RWPE1 (cell line): ENCODE measurements around the gene RGPD5.
A peak's percentile ranks its signal among the peaks of the same experiment; 100 is the strongest.
"Not testable (repeated sequence)": the region's sequence is repeated elsewhere in the genome, so short reads cannot be mapped to it uniquely, and the experiment has no call there.

ENCODE experiments used
- CTCF ChIA-PET: fragments of 350-600 bp; sonication (Branson Sonifier 250); formaldehyde crosslinking; extraction: SDS; loops from one replicate; lab custom pipeline; 2021; lab: Yijun Ruan, JAX
- POLR2A ChIA-PET: fragments of 400-600 bp; formaldehyde crosslinking; extraction: SDS; loops from one replicate; lab custom pipeline; 2020; ENCODE audit warnings: antibody characterized with exemption; ENCODE audit not compliant: low non-redundant PET; lab: Yijun Ruan, JAX
- DNase-seq: peaks from one replicate; pipeline ENCODE4 v3.0.0; 2012; ENCODE audit warnings: low spot score
- H3K27ac ChIP-seq: fragments of 450-650 bp; 2 replicates; pipeline ENCODE4 v1.5.1; 2017

RGPD5 gene

DNA sequence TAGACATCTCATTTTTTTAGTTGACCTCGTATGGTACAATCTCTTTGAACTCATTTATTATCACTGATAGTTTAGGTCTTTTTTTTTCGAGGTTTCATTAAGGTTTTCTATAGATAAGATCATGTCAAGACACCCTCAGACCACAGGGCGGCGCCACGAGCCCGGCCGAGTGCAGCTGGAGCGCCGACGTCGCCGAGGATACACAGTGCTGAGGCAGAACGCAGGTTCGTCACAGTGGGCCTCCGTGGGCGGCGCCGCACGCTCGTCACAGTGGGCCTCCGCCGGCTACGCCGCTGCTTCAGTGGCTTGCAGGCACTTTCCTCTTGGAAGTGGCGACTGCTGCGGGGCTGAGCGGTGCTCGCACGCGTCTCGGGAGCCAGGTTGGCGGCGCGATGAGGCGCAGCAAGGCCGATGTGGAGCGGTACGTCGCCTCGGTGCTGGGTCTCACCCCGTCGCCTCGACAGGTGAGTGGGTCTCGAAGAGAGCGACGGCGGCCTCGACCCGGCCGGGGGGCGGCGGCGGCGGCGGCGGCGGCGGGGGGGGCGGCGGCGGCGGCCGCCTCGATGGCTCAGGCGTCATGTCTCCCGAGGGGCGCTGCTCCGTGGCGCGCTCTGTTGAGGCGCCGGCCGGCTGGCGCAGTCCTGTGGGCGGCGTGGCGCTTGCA is at the start of gene RGPD5:
RGPD5 (plus strand) TSS at position 232 of the 664 bp plus-strand sequence; CDS start at position 393, 161 bp downstream.
- DNase-seq, CTCF ChIA-PET: not testable (repeated sequence)

DNA sequence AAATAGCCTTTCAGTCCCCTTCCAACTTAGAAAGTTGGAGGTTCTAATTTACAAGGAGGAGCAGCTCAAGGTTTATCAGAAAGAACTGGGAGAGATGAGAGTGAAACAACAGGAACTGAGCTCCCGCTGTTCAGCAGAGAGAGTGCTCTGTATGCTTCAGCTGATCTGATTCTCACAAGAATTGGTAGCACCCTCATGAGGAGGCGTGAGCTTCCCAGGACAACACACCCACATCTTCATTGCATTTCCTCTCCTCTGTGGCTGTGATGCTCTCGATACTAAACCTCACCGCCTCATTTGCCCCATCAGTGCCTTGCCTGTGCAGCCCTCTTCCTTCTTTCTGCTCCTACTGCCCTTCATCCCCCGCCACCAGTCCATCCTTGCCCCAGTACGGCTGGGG is 42.5 kb upstream of the RGPD5 start:
- POLR2A ChIA-PET, DNase-seq, CTCF ChIA-PET, H3K27ac ChIP-seq: not testable (repeated sequence)

More for the DNA sequence above, at the start of gene RGPD5:
- peak within 1 kb of the TSS; percentile 59 for H3K27ac ChIP-seq
- POLR2A ChIA-PET = not testable (repeated sequence)

DNA sequence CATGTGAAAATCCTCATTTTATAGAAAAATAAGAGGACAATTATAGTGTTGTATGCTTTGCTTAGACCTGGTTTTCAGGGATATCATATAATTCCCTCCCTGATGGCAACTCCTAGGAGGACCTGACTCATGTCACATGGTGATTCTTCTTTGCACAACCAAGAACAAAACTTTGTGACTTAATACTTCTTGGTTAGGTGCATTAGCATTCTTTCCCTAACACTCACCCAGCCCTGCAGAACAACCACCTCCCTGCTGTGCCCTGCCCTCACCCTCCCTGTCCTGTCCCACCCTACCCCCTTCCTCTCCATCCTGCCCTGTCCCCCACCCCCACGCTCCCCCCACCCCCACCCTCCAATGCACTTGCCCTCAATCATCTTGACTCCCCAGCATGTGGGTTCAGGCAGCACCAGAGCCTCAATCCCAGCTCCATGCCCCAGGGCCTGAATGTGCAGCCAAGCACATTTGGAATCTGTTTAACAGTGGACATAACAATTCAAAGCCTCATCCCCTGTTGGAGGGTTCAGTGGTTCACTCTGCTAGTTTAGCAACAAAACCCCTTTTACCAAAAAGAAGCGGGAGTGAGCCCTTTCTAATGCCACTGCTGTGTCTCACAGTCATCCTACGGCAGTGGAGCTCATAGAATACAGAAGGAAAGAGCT is 36.8 kb upstream of the RGPD5 start:
- CTCF ChIA-PET, DNase-seq, POLR2A ChIA-PET, H3K27ac ChIP-seq: not testable (repeated sequence)

DNA sequence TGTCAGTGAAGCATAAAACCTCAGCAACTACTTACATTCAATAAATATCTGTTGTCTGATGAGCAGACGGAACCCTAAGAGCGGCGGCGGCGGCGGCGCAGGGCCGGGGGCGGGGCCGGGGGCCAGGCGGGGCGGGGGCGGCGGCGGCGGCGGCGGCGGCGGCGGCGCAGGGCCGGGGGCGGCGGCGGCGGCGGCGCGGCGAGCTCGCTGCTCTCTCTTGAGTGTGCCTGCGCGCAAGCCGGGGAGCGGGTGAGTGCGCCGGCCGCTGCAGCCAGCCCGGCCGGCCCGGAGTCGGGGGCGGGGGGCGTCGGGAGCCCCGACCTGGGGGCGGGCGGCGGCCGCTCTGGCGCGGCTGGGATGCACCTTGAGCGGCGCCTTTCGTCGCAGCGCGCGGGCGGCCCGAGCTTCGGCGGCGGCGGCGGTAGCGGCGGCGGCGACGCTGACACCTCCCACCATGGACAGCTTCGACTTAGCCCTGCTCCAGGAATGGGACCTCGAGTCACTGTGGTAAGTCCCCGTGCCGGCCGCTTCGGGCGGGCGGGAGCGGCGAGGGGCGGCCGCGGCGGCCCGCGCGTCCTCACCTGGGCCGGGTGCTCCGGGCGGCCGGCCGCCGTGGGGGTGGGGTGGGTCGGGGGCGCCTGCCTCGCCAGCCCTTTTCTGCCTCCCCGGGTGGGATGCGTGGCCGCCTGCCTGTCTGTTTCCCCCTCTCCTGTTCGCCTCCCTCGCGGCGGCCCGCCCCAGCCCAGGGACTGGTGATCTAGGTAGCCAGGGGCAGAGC is 33.7 kb upstream of the RGPD5 start:
- H3K27ac ChIP-seq, CTCF ChIA-PET, DNase-seq, POLR2A ChIA-PET: not testable (repeated sequence)

DNA sequence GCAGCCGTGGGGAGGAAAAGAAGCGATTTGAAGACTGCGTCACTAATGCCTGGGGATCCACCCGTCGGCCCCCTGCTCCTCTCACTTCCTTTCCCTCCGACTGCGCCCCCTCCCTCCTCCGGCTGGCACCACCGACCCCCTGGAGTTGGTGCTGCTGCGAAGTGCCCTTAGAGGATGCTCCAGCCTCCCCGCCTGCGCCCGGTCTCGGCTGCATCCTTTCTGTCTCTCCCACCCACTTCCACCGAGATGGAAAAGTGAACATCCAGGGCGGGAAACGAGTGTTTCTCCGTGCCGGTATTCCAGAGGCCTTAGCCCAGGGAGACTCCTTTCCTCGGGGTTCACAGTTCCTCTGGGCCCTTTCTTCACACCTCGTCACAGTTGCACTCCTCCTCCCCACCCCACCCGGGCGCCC is 33.1 kb upstream of the RGPD5 start:
- CTCF ChIA-PET, DNase-seq, H3K27ac ChIP-seq, POLR2A ChIA-PET: not testable (repeated sequence)

DNA sequence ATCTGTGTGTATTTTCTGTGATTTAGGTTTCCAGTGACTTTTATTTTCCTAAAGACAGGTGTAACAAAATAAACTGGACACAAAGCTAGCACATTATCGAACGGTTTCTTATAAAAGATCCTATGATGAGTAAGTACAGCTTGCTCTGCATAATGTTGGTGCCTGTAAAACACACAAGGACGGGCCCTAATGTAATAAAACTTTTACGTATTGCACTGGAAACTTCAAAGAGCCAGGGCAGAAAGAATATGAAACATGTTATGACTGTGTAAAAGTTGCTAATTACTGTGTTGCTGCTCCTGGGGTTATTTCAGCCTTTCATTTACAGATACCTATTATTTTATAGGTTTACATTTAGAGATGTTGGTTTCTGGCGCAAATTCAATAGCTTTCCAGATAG is 32.1 kb upstream of the RGPD5 start:
- CTCF ChIA-PET, POLR2A ChIA-PET, H3K27ac ChIP-seq, DNase-seq: not testable (repeated sequence)

DNA sequence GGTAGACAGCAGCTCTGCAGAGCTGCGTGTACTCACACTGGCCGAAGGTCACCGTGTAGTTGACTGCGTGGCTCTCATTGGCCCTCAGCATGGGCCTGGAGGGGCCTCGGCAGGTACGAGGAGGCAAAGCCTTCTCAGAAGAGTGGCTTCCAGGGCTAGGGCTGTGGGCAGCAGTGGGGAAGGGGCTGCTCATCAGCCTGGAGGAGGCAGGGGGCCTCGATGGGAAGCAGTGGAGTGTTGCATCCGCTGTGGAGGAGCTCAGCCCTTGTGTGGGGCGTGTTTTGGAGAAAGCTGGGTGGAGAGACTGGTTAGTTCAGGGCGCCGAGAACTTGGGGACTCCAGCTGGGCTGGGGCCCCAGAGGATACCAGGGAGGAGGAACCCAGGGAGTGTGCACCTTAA is 28.0 kb upstream of the RGPD5 start:
- H3K27ac ChIP-seq, DNase-seq, CTCF ChIA-PET, POLR2A ChIA-PET: not testable (repeated sequence)

DNA sequence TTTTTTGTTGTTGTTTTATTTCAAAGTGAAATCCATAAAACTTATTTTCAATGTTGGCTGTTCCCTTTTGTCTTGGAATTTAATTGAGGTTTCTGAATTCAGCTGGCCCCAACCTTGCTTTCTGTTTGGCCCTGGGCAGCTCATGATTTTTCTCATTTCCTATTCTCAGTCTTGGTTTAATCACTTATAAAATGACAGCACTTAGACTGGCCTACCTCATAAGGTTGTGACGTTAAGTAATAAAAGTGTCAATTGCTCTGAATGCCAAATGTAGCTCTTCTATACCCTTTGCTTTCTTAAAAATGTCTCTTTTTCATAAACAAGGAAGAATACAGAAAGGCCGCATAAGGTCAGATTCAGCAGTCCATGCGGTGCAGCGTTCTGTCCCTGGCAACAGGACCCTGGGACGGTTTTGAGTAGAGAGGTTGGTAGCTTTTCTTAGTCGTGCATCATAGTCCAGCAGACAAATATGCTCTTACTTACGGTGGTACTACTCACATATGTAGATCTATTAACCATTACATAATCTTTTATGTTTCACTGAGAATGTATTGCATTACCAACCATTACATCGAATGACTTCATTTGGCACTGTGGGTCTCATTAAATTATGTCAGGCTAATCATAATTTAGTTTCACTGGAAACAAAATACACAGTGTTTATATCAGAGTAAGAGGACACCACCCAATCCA is 27.1 kb upstream of the RGPD5 start:
- DNase-seq, POLR2A ChIA-PET, H3K27ac ChIP-seq, CTCF ChIA-PET: not testable (repeated sequence)

DNA sequence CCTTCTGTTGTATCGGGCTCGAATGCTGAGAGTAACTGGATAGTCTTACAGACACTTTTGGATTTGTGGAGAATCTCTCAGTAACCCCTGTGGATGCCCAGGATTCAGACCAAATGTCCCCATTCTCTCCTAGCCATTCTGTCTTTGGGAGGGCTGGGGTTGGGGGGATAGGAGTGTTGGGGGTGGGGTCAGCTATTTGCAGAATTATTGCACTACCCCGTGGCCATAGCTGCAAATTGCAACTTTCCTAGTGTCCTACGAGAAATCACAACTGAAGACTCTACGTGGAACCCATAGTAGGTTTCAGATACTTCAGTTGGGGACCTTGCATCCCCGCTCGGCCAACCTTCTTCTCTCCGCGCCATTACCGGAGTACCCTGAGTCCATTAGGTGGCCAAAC is 25.2 kb upstream of the RGPD5 start:
- POLR2A ChIA-PET, CTCF ChIA-PET, H3K27ac ChIP-seq, DNase-seq: not testable (repeated sequence)

DNA sequence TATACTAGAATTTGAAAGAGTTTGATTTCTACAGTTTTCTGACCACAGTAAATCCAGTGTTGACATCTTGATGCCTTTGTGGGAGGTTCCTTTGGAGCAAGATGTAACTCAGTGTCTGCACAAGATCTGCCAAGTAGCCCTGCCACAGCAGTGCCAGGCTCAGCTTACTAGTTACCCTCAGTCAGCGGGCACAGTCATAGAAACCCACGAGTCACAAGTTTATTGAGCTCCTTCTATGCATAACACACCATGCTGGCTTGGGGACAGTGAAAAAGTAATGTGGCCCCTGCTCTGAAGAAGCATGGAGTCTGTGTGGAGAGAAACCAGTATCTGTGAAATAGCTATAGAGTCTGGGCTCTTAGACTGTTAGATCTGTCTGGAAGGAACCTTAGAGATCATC is 15.0 kb upstream of the RGPD5 start:
- H3K27ac ChIP-seq, CTCF ChIA-PET, POLR2A ChIA-PET, DNase-seq: not testable (repeated sequence)

DNA sequence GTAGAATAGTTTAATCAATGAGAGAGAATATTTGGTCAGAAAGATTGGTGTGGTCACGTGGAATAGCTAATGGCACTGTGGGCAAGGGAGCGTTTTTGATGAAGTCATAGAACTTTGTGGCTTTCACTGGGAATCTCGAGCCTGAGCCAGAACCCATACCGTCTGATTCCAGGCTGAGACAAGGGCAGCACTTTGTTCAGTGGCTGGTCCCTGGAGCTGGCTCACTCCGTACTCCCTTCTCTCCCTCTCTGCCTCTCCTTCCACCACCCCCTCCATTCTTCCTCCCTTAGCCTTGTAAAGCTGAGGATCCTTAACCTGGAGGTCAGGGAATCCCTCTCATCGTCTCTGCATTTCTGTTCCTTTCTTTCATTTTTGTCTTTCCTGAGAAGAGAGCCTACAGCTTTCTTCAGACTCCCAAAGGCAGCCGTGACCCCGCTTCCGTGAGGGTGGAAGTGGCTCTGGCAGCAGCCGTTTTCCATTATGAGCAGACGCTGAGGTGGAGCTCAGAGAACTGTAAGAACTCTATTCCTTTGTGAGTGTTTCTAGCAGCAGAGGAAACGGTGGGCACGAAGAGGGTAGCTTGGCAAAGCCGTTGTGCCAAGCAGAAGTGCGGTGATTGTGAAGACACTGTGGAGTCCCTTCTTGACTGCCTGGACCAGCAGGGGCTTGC is 12.8 kb upstream of the RGPD5 start:
- H3K27ac ChIP-seq, POLR2A ChIA-PET, CTCF ChIA-PET, DNase-seq: not testable (repeated sequence)

DNA sequence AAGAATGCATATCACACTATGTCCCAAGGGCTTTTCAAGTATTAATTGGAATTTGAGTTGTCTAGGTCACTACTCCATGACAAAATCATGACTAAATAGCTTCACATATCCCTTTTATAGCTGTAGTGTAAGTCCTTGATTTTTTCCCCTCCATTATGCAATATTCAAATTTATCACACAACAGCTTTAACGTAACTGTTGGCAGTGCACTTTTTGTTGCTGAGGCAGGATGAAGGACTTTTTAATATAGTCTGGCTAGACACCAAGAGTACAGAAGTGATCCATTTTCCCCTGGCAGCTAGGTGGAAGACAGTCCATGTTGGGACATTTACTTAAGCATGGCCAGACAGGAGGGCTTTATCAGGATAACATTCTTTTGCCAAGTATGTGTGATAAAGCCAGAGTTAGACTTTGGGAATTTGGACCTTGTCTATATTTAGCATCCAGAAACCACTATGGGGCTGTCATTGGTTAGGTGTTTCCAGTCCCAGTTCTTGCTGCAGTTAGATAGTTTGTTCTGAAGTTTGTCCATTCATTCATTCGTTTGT is 11.6 kb upstream of the RGPD5 start:
- DNase-seq, CTCF ChIA-PET, H3K27ac ChIP-seq, POLR2A ChIA-PET: not testable (repeated sequence)

DNA sequence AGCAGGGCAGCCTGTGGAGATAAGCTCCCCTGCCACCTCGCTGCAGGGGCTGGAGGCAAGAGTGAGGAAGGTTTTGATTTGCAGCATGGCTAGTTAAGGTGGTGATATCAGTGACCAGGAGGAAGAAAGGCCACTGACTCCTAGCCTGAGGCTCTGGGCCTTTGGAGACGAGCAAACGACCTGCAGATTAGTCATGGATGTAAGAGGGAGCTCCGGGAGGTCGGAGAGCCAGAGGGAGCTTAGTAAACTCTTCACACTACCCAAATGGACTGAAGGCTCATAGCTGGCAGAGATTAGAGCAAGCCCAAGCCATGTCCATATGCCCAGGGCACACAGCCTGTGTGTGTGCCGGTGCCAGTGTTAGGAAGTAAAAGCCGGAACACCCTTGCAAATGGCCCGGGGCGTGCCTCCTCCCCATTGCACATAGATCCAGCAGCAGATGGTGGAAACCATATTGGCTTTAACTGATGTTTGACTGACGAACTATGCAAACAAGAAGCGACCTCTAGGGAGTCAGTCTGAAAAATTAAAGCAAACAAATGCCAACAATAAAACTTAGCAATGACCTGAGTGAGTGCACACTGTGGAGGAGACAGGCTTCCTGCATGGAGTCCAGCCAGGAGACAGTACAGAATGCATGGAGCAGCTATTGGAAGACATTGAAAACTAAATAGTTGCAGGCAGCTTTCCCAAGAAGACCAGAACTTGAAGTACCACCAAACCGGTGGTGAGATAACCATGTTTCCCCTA is 2.4 kb upstream of the RGPD5 start:
- DNase-seq, H3K27ac ChIP-seq, POLR2A ChIA-PET, CTCF ChIA-PET: not testable (repeated sequence)

DNA sequence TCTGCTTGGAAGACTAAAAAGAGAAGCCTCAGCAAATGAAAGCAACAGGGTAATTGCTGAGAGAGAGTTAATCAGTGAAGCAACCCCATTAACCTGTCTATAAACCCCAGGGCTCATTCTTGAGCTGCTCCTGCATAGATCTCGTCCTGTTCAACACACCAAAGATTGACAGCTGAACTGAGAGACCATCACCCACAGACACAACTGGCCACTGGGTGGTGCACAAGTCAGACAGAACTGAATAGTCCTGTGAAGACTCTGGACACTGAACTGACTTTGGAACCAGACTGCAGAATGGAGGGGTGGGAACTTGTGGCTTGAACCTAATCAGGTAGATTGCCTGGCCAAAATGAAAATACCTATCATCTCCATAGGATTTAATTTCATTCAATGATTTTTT is 1.4 kb upstream of the RGPD5 start:
- H3K27ac ChIP-seq, DNase-seq, CTCF ChIA-PET, POLR2A ChIA-PET: not testable (repeated sequence)

DNA sequence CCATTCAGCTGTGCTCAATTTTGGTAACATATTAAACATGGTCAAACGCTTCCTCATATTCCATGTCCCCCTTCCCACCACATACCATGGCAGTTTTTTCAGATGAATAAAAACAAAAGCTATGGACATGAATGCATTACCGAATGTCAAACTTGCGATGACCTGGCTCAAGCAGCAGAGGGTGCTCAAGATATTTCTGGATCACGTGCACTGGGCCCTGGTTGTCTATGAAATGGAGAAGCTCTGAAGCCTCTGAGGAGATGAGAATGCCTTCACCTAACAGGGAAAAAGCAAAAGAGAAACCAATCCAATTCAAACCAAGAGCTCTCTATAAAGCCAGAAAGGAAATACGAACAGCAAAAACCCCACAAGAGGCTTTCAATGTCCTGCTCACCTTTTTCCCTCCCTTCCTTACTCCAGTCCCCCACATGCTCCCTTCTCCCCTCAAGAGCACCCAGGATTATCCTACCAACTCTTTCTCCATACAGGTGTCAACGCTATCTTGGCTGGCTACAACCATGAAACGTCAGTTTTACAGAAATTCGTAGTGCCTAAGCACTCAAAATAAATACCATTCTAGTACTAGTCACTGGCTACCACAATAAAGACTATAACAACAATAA is 77.1 kb downstream of the RGPD5 start:
- POLR2A ChIA-PET, CTCF ChIA-PET, DNase-seq, H3K27ac ChIP-seq: not testable (repeated sequence)
